ENCODE measurements around the gene DYNC2I2.
A peak's percentile ranks its signal among the peaks of the same experiment; 100 is the strongest.
"Not testable (repeated sequence)": the region's sequence is repeated elsewhere in the genome, so short reads cannot be mapped to it uniquely, and the experiment has no call there.

DYNC2I2 gene

DNA sequence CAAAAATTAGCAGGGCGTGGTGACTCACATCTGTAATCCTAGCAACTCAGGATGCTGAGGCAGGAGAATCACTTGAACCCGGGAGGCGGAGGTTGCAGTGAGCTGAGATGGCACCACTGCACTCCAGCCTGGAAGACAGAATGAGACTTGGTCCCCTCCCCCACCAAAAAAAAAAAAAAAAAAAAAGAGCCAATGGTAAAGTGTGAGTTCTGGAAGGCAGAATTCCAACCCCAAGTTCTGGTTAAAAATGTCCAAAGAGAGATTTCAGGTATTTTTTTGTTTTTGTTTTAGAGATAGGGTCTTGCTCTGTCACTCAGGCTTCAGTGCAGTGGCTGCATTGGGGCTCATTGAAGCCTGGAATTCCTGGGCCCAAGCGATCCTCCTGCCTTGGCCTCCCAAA is 30.8 kb upstream of the DYNC2I2 start:
- no peak for DNase-seq

DNA sequence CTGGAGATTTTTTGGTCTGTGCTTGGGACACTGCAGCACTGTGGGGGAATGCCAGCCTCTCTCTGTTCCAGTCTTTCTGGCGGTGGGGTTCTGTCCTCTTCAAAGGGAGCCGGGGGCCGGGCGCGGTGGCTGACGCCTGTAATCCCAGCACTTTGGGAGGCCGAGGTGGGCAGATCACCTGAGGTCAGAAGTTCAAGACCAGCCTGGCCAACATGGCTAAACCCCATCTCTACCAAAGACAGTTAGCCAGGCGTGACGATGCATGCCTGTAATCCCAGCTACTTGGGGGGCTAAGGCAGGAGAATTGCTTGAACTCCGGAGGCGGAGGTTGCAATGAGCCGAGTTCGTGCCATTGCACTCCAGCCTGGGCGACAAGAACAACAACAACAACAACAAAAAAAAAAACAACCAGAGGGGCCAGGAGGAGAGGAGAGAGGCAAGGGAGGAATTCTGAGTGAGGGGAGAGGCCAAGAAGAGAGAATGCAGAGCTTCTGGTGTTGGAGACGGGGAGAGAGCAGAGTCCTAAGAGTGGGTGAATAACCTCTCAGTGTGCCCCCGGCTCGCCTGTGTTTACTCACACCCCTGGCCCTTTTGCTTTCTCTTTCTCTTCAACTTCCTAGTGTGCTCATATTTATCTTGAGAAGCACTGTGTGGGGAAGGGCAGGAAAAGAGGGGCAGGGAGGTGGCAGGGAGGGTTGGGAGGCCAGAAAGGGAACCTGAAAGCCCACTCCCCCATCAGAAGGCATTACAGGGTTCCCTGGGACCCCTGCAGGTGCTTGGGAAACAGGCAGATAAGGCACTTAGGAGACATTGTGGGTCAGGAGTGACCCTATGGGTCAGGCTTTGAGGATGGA is 29.2 kb upstream of the DYNC2I2 start:
- DNase-seq, result no peak

DNA sequence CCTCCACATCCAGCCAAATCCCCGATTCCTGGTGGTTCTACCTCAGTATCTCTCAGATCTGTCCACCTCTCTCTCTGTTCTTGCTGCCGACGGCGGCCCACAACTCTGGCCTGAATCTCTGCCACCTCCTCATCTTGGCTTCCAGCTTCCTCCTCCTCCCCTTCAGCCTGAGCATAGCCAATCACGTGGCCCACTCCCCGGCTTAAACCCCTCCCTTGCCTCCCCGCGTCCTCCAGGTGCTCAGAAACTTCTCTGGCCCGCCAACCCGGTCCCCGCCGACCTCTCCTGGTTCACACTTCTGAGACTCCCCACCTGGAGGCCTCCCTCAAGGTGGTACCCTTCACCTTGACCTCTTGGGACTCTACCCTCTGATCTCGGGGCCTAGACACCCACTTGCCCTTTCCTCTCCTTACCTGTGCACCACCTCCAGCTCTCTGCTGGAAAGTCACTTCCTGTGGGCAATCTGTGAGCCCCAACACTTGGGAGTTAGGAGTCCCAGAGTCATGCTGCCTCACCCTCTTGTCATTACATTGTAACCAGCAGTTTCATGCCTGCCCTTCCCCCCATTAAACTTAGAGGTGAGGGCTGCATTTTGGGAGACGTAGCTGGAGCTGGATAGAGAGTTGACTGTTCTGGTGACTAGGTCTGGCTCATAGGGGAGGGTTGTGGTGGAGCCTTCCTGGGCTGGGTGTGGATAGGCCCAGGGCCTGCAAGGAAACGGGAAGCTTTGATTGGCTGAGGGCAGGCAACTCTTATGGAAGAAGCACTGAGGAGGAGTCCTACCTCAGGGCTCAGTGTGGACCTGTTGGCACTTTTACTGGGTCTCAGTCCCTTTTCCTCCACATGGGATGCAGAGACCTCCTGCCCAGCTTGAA is 27.9 kb upstream of the DYNC2I2 start:
- DNase-seq, result peak in 27 of 56 donors; percentile 3 to 54 (median 14)

DNA sequence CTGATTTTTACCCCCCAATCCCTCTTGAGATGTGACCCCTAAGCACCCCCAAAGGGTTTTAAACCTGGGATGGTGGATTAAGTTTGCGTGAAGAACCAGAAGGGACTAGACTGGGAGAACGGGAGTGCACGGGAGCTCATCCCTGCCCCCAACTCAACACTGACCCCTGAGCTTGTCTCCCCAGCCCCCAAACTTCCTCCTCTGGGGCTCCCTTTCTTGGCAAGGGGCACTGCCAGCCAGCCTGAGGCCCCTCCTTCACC is 27.3 kb upstream of the DYNC2I2 start:
- DNase-seq, result no peak

DNA sequence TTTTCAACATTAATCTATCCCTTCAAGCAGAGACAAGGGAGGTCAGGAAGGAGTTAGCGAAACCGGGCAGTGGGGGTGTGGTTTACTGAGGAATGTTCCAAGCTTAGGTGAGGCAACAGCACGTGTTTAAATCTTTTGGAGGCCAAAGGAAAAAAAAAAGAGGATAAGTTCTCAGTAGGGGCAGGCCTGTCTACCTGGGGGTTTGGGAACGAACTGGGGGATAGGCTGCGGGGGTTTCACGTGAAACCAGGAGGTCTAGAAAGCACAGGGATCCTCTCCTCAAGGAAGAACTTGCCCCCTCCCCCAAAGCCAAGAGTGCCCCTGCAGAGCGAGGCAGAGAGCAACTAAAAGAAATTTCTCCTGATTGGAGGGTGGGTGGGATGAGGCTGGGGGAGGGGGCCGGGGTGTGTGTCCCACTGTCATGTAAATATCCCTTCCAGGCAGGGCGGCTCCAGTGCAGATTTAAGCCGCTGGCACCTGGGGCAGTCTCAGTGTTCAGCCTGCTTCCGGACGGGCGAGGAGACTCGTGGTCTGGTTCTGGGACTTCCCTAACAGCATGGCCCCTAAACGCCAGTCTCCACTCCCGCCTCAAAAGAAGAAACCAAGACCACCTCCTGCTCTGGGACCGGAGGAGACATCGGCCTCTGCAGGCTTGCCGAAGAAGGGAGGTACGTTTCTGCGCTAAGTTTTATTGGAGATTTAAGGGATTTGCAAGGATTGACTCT is 26.9 kb upstream of the DYNC2I2 start:
- peak in 5 of 56 donors; percentile 3 to 13 (median 8) for DNase-seq

DNA sequence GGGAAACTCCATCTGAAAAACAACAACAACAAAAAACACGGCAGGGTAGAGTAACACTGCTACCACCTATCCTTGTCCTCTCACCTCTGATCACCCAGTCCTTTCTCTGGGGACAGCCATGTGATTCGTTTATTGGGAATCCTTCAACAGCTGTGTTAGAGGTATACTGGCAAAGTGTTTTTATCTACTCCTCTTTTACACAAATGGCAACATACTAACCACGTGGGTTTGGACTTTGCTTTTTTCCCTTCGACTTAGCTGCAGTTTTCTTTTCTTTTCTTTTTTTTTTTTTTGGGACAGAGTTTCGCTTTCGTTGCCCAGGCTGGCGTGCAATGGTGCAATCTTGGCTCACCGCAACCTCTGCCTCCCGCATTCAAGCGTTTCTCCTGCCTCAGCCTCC is 21.1 kb upstream of the DYNC2I2 start:
- DNase-seq, result no peak

DNA sequence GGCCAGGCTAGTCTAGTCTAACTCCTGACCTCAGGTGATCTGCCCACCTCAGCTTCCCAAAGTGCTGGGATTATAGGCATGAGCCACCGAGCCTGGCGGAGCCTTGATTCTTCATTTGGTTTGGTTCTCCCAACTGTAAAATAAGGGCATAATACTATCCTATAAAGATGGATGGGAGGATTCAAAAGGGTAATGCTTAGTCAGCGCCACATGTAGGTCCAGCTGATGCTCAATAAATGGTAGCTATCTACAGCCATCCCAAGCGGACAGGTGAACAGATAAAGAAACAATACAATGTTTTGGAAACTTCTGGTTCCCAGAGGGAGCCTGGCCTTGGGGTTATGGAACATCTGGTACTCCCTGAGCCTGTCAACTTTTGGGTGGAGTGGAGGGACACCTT is 18.7 kb upstream of the DYNC2I2 start:
- DNase-seq, result no peak

DNA sequence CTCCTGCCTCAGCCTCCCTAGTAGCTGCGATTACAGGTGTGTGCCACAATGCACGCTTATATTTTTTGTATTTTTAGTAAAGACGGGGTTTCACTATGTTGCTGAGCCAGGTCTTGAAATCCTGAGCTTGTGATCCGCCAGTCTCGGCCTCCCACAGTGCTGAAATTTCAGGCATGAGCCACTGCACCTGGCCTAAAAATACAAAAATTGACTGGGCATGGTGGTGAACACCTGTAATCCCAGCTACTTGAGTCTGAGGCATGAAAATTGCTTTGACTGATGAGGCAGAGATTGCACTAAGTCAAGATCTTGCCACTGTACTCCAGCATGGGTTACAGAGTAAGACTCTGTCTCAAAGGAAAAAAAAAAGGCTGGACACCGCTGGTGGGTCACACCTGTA is 13.1 kb upstream of the DYNC2I2 start:
- no peak for DNase-seq

DNA sequence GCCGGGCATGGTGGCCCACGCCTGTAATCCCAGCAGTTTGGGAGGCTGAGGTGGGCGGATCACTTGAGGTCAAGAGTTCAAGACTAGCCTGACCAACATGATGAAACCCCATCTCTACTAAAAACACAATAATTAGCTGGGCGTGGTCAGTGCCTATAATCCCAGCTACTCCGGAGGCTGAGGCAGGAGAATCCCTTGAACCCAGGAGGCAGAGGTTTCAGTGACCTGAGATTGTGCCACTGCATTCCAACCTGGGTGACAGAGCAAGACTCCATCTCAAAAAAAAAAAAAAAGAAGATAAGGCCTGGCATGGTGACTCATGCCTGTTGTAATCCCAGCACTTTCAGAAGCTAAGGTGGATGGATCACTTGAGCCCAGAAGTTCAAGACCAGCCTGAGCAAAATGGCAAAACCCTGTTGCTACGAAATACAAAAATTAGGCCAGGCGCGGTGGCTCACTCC is 9.9 kb upstream of the DYNC2I2 start:
- not testable (repeated sequence) for DNase-seq

DNA sequence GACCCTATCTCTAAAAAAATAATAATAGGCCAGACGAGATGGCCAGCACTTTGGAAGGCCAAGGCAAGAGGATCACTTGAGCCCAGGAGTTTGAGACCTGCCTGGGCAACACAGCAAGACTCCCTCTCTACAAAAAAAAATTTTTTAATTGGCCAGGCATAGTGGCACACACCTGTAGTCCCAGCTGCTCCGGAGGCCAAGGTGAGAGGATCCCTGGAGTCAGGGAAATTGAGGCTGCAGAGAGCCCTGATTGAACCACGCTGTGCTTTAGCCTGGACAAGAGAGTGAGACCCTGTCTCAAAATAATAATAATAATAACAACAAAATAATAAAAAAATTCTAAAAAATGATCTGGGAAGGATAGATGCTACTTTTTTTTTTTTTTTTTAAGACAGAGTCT is 1.1 kb upstream of the DYNC2I2 start:
- no peak for DNase-seq

DNA sequence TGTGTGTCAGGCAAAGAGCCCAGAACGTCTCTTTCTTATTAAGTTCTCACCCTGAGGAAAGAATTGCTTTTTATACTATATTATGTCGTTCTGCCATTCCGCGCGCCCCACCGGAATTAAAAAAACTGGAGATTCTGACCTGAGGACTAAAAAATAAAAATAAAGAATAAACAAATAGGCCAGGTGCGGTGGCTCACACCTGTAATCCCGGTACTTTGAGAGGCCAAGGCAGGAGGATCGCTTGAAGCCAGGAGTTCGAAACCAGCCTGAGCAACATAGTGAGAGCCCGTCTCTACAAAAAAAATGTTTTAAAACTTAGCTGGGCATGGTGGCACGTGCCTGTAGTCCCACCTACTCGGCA is 677 bp upstream of the DYNC2I2 start:
- no peak for DNase-seq

DNA sequence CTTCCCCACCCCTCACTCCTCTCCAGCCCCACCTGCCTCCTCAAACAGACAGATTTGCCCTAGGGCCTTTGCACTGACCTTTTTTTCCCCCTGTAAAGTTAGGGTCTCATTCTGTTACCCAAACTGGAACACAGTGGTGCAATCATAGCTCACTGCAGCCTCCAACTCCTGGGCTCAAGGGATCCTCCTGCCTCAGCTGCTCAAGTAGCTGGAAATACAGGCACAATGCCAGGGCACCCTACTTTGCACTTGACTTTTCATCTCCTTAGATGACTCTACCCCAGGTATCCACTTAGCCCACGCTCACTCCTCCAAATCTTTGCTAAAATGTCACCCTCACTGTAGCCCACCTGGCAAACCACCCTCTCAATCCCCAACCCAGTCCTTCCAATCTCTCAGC is 2.2 kb downstream of the DYNC2I2 start:
- no peak for DNase-seq

DNA sequence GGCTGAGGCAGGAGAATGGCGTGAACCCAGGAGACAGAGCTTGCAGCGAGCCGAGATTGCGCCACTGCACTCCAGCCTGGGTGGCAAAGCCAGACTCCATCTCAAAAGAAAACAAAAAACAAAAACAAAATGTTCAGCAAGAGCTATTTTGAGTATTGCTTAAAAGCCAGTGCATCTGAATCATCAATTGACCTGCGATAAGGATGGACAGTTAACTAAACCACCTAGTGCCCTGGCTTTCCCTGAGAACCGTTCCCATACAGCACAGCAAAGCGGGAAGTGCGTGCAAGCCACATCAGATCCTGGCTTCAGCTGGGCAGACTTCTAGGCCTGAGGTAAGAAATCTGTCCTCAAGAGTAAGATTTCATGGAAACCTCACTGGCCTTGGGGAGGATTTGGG is 2.7 kb downstream of the DYNC2I2 start:
- DNase-seq, result no peak

DNA sequence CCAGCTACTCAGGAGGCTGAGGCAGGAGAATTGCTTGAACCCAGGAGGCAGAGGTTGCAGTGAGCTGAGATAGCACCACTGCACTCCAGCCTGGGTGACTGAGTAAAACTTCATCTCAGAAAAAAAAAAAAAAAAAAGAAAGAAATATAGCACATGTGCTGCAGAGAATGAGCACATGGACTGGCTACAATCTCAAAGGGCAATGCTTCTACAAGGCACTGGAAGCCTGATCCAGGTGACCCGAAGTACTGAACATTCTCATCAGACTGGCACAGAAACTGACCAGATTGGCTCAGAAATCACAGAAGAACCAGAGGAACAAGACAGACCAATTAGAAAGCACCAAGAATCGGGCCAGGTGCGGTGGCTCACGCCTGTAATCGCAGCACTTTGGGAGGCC is 4.8 kb downstream of the DYNC2I2 start:
- DNase-seq, result no peak

DNA sequence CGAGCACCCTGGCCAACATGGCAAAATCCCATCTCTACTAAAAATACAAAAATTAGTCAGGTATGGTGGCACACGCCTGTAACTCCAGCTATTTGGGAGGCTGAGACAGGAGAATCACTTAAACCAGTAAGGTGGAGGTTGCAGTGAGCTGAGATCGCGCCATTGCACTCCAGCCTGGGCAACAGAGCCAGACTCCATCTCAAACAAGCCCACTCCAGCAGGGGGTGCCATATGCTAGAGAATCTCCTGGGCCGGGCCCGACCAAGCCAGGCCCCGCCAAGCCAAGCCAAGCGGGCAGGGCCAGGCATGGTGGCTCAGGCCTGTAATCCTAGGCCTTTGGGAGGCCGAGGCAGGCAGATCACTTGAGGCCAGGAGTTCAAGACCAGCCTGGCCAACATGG is 8.4 kb downstream of the DYNC2I2 start:
- not testable (repeated sequence) for DNase-seq

DNA sequence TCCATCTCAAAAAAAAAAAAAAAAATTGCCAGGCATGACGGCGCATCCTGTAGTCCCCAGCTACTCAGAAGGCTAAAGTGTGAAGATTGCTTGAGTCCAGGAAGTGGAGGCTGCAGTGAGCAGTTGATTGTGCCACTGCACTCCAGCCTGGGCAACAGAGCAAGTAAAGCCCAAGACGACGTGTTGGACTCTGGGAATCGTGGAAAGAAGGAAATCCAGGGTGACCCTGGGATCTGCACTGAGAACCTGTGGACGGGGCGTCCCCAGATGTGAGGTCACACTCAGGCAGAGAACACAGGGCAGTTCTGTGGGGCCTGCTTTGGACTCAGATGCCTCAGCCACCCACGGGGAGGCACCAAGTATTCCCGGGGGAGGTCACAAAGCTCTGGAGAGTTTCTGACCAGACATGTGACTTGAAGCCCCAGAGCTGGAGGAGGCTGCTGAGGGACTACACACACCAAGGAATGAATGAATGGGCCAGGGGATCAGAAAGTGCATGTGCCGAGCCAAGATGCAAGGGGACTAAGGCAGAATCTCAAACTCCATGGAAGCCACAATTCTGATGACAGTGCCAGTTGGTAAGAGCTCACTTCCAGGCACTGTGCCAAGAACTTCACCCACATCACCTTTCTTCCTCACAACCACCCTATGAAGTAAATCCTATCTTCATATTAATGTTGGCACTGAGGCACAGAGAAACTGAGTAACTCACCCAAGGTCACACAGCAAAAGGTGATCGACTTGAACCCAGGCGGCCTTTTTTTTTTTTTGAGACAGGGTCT is 12.9 kb downstream of the DYNC2I2 start:
- DNase-seq, result no peak

DNA sequence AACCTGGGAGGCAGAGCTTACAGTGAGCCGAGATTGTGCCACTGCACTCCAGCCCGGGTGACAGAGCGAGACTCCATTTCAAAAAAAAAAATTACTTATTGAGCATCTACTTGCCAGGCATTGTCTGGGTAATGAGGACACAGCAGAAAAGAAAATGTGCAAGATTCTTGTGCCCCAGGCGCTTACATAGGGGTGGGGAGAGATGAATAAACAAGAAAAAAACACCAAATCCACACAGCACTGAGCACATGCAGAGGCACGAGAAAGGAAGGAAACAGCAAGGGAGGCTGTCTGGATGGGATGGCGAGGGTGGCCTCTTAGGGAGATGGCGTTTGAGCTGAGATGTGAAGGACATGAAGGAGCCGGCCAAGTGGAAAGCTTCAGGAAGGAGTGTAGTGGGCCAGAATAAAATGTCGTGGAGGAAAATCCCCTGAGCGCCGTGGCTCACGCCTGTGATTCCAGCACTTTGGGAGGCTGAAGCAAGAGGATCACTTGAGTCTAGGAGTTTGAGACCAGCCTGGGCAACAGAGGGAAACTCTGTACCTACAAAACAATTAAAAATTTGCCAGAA is 13.9 kb downstream of the DYNC2I2 start:
- DNase-seq, result no peak

DNA sequence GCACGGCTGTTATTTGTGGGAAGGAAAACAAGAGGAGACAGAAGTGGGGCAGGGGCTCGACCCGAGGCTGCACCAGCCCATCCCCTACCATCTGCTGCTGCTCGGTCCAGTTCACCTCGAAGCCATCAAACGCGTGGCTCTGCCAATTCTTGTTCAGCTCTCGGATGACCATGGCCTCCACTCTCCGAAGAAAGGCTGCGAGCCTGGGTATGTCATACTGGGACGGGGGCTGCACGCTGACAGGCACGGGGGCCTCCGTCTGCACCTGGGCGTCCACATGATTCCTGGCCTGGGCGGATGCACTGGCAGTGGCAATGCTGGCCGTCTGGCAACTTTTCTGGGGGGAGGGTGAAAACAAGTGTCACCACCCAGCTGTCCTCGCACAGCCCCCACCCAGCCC is 16.0 kb downstream of the DYNC2I2 start:
- no peak for DNase-seq

DNA sequence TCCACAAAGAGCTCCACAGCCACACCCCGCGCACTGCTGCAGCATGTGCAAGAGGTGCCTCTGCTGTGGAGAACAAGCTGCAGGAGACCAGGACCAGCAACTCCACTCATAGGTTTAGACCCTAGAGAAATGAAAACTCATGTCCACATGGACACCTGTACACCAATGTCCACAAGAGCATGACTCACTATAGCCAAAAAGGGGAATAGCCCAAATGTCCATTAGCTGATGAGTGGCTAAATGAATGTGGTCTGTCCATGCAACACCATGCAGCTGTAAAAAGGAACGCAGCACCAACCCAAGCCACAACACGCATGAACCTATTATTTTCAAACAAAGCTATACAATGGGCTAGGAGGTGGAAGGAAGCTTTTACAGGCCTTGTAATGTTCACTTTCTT is 18.1 kb downstream of the DYNC2I2 start:
- DNase-seq, result no peak

DNA sequence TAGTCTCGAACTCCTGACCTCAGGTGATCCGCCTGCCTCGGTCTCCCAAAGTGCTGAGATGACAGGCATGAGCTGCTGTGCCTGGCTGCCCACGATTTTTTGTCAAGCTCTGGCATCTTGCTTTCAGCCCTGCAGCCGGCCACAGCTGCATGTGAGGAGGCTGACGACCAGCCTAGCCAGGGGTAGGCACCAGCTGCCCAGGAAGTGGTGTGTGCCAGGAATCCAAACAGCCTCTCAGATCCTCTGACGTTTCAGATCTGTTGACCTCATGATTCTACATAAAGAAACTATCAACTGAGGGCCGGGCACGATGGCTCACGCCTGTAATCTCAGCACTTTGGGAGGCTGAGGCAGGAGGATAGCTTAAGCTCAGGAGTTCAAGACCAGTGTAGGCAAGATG is 19.0 kb downstream of the DYNC2I2 start:
- peak in 18 of 56 donors; percentile 12 to 57 (median 36) for DNase-seq

Measured in nucleus accumbens (tissue), 56 donors.